CD4-positive, alpha-beta T cell treated with Interleukin-1 beta for 1 hour (primary cell): Measurements from ENCODE around the gene TSPAN13.

Experiments used
- DNase-seq, 2 donors: peaks; one replicate each; pipeline ENCODE4 v3.0.0-alpha.2; 2020 to 2022

The TSPAN13 gene

DNA sequence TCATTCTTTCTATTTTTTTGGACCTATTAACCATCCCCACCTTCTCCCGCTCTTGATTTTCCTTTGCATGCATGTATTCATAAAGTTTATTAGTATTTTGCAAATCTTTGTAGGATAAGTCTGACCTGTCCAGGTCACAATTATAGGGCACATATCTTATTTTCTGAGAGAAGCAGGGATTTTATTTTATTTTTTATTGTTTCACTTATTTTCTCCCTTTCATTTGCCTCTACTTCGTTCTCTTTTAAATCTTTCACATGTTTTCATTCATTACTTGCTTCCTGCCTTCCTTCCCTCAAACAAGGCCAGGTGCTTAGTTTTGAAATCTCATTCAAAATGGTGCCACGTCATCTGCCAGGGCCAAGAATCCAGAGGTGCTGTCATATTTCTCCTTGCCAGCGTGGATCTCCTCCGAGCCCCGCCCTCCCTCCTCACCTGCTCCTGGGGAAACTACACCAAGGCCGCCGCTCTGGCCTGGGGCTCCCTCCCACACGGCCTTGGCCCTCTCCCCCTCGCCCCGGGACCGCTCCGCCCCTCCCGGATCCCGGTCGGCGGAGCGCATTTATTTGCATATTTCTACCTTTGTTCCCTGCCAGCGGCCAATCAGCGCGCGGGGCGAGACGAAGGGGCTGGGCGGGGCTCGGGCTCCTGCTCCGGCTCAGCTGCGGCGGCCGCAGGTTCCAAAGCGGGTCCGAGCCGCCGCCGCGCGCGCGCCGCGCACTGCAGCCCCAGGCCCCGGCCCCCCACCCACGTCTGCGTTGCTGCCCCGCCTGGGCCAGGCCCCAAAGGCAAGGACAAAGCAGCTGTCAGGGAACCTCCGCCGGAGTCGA is at the start of gene TSPAN13:
Gene TSPAN13 (plus strand): TSS at position 654 of the 830 bp plus-strand sequence. CDS start 213 bp downstream, outside the sequence.
- DNase-seq, result peak; percentile 46 to 61

DNA sequence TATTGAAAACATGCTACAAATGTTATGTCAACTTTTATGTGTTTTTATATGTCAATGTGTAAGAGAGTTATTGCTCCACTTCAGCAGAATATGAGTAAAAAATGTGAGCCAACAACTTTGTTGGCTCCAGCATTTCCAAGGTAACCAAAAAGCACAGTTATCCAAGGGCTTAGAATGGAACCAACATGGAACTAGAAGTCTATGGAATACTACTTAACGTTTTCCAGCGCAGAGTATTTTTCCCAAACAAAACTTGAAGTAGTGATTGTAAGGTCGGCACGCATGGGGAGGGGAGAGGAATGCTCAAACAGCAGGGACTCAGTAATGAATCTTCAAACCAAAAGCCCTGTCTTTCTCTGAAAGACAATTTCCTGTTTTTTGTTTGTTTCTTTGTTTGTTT is 45.0 kb upstream of the TSPAN13 start:
- no peak for DNase-seq

DNA sequence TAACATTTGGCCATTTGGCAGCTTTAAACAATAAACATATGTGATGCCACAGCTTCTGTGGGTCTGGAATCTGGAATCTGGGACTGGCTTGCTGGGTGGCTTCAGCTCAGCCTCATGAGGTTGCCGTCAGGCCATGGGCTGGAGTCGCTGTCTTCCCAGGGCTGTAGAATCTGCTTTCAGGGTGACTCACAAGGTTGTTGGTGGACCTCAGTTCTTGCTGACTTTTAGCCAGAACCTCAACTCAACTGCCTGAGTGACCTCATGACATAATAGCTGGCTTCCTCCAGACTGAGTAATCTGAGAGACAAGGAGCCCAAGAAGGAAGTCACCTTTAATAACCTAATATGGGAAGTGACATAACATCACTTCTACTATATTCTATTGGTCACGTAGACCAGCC is 44.6 kb upstream of the TSPAN13 start:
- no peak for DNase-seq

DNA sequence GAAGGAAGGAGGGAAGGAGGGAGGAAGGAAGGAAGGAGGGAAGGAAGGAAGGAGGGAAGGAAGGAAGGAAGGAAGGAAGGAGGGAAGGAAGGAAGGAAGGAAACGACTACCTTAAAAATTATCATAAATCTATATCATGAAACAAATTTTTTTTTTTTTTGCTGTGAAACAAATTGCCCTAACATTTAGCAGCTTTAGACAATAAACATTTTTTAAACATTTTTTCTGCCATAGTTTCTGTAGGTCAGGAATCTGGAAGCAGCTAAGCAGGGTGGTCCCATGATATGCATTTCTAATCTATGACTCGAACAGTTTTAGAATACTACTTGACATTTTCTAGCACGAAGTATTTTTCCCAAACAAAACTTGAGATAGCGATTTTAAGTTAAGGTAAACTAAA is 42.9 kb upstream of the TSPAN13 start:
- DNase-seq, result no peak

DNA sequence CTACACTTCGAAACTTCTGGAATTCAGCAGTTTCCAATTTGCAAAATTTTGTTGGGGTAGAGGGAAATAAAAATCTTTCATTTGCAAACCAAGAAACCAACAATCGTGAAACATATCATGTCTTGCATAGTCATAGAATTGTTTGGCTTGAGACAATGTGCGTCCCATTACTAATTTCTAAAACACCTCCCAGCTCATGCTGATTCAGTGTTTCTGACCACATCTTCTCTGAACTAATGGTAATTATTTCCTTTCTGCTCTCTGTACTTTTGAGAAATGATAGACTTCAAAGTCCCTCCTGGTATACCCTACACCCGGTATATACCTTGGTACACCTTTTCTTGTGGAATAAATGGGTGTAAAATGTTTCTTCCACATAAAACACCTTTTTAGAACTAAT is 41.8 kb upstream of the TSPAN13 start:
- DNase-seq, result no peak

DNA sequence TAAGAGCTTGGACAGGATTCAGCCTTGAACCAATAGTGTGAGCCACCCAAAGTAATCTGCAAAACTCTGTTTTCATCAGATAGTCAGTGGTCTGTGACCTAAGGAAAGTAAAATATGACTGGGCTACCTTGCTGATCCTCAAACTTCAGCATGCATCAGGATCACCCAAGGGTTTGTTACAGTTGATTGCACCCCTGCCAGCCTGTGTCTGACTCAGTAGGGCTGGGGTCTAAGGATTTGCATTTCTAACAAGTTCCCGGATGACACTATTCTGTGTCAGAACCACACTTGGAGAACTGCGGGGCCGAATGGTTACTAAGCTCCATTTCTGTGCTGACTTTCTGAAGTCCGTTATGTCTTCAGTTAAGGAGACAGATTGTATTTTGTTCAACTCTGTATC is 40.6 kb upstream of the TSPAN13 start:
- no peak for DNase-seq

DNA sequence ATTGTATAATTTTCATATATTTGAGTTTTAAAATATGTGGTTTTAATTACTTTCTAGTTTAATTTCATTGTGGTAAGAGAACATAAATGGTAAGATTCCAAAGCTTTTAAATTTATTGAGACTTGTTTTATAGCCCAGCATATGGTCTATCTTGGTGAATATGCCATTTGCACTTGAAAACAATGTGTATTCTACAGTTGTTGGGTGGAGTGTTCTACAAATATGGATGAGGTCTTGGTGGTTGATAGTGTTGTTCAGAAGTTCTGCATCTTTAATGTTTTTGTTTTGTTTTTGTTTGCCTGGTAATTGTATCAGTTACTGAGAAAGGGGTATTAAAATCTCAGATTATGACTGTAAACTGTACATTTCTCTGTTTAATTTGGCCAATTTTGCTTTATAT is 37.6 kb upstream of the TSPAN13 start:
- DNase-seq, result no peak

DNA sequence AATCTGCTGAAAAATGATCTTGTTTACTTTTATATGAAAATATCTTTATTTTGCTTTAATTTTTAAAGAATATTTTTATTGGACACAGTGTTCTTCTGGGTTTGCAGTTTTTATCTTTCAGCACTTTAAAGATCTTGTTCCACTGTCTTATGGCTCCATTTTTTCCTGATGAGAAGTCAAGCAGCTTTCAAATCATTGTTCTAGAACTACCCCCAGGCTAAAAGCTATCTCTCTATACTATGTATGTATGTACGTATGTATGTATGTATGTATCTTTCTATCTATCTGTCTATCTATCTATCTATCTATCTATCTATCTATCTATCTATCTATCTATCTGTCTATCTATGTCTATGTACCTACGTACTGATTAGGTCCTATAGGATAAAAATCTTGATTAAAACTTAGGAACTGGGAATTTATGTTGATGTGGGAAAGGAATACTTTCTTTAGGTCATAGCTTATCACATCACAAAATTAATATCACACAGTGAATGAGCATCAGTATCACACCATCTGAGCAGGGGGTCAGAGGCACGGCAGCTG is 35.4 kb upstream of the TSPAN13 start:
- no peak for DNase-seq

DNA sequence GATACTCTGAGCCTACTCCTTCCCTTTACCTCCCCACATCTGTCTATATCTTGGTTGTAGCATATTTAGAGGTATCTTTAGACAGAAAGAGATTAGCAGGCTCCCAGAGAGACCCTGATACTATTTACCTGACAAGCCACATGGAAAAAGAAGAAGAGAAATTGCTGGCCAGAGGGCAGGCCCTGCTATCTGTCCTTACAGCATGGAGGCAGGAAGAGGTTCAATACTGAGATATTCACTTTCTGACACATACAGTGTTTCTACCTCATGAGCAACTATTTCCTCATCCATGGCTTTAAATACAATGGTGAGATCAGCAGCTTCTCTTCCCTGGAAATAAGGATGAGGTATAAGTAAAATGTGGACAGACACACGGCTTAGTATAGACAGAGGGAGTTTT is 33.9 kb upstream of the TSPAN13 start:
- DNase-seq, result no peak

DNA sequence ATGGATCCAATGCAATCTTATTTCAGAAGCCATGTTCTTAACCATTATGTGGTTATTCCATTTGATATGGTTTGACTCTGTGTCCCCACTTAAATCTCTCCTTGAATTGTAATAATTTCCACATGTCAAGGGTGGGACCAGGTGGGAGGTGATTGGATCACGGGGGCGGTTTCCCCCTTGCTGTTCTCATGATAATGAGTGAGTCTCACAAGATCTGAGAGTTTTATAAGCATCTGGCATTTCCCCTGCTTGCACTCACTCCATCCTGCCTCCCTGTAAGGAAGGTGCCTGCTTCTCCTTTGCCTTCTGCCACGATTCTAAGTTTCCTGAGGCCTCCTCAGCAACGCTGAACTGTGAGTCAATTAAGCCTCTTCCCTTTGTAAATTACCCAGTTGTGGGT is 32.0 kb upstream of the TSPAN13 start:
- no peak for DNase-seq

DNA sequence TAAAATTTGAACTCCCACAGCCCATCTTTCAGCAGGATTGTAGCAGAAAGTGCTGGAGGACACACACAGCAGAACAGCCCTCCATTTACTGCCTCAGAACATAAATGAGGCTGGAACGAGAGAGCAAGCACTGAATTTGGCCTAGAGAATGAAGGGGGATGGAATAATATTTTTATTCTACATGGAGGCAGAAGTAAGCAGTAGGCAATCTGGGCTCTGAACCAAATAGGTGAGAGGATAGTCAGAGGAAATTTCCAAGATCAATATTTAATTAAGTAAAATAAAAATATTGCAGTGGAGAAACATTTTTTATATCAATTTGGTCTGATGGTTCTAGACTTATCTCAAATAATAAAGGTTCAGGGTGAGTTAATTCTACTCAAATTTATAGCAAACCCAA is 29.2 kb upstream of the TSPAN13 start:
- DNase-seq, result no peak

DNA sequence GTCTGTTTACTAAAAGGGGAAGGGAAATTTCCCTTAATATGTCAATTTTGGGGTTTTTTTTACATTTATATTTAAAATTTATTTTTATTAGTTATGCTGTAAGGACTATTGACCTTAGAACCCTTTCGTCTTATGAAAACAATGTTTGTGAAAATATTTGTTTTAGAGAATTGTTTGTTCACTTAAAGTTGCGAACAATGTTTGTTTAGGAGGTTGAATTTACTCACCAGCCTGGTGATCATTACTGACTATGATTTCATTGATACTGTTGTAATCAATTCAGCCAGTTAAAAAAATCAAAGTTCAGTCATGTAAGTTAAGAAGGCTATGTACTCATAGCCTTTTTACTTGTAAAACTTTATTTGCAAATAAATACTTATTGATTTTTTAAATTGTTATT is 27.4 kb upstream of the TSPAN13 start:
- DNase-seq, result no peak

DNA sequence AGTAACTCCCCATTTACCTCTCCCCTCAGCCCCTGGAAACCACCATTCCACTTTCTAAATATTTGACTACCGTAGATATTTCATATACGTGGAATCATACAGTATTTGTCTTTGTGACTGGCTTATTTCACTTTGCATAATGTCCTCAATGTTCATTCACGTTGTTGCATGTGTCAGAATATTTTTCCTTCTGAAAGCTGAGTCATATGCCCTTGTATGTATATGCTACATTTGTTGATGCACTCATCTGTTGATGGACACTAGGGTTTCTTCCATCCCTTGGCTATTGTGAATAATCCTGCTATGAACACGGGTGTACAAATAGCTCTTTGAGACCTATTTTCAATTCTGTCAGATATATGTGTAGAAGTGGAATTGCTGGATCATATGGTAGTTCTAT is 25.8 kb upstream of the TSPAN13 start:
- no peak for DNase-seq

DNA sequence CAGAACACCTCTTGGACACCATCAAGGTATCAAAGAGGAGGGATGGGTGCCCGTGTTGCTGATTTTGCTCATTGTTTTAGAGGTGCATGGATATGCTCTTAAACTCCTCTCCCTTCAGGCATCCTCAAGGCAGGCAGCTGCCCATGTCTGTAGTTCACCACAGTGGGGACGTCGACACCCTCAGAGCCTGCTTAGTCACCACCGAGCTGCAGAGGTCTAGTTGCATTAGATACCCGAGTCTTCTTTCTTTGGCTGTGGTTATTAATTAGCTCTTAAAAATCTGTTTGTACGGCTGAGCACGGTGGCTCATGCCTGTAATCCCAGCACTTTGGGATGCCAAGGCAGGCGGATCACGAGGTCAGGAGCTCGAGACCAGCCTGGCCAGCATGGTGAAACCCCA is 24.7 kb upstream of the TSPAN13 start:
- DNase-seq, result no peak

DNA sequence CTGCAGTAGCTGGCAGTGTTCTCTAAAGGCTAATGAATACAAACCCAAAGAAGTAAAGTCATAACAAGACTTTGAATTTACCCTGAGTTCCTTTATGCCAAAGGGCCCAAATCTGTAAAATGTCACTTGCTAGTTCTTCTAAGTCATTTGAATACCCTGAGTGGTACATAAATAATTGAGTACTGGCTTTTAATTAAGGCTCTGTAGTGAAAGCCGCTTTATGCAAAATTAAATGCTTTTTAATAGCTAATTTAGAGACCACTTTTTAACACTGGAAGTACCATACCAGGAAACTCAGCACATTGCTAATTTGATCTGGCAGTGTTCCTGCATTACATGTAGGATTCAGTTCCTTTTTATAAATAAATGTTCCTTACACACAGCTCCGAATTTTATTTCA is 24.0 kb upstream of the TSPAN13 start:
- DNase-seq, result no peak

DNA sequence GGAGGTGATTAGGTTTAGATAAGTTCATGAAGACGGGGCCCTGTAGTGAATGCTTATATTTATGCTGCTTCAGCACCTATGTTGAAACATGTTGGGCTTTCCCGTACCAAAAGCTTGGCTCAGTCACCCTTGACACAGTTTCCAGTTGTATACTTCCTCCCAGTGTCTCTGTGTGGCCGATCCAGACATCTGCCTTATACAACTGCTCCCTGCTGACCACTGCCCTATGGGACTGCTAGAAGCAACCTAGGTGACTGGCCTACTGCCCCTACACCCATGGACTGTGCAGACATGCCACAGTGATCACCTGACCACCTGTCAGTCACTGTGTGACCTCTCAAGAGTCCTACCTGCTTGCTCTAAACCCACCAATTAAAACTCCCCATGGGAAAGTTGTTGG is 22.6 kb upstream of the TSPAN13 start:
- no peak for DNase-seq

DNA sequence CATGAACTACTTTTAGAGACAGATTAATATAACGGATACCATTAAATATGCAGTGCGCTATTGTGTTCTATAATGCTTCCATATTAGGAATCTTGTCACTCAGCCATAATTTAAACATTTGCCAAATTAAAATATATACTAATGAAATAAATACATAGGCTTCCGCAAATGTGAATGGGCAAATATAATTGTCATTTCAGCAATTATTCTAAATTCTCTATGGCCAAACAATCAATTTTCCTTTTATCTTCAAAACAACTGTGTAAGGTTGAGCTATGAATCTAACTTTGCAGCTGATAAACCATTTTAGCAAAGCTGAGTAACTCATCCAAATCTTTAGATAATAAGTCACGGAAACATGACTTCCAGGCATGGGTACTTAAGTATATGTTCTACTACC is 20.7 kb upstream of the TSPAN13 start:
- no peak for DNase-seq

DNA sequence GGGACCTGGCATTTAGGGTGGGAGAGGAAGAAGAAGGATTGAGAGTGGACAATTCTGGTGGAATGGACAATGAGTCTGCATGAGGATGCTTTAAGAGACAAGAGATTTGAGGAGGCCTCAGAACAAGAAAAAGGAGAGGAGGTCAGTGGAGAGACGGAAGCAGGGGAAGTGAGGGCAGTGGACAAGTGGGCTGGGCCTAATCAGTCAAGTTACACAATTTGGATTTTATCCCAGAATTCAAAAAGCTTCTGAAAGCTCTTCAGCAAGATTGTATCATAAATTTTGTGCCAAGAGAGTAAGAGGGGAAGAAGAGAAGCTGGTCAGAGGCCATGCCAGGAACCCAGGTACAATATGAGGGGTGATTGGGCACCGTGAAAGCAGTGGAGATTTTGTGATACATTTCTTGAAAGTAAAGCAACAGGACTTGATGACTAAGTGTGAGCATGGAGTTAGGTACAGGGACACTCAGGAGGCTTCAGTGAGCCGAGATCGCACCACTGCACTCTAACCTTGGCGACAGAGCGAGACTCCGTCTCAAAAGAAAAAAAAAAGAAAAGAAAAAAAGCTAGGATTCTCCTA is 19.3 kb upstream of the TSPAN13 start:
- DNase-seq, result no peak

DNA sequence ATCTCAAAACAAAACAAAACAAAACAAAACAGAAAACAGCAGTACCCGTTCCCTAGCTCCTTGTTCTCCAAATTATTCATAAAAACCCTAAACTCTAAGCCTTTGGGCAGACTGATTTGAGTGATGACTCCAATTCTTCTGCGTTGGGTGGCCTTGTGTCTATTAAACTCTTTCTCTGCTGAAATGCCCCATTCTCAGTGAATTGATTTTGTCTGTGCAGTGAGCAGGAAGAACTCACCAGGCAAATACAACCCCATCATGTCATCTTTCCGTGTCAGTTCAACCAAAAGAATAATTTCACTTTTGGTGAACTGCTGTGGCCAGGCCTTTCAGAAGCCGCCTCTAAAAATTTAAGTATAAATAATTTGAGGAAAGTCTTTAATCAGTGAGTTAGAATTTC is 18.5 kb upstream of the TSPAN13 start:
- no peak for DNase-seq

DNA sequence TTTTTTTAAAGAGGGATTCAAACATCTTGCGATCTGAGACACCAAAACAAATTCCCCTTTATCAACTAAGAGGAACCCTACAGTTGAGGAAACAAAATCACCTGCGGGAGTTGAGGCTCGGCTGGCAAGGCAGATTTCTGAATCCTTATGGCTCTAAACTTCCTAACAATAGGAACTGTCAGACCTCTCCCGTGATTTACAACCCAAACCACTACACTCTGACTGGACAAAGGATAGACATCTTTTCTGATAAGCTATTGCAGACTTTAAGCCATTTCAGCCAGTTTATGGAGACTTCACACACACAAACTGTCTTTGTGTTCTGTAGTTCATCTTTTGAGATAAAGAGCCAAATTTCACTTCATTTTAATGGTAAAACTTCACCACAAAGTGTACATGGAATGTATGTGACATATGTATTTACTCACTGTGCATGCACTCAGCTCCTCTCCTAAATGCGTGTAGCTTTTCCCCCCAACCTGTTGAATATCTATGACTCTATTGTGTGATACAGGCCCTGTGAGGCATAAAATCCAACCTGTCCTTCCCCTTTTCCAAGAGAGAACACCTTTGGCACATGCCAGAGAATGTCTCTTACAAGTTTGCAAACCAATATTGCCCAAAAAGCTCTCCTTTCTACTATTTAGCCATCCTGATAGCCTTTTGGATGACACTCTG is 15.4 kb upstream of the TSPAN13 start:
- DNase-seq, result no peak

DNA sequence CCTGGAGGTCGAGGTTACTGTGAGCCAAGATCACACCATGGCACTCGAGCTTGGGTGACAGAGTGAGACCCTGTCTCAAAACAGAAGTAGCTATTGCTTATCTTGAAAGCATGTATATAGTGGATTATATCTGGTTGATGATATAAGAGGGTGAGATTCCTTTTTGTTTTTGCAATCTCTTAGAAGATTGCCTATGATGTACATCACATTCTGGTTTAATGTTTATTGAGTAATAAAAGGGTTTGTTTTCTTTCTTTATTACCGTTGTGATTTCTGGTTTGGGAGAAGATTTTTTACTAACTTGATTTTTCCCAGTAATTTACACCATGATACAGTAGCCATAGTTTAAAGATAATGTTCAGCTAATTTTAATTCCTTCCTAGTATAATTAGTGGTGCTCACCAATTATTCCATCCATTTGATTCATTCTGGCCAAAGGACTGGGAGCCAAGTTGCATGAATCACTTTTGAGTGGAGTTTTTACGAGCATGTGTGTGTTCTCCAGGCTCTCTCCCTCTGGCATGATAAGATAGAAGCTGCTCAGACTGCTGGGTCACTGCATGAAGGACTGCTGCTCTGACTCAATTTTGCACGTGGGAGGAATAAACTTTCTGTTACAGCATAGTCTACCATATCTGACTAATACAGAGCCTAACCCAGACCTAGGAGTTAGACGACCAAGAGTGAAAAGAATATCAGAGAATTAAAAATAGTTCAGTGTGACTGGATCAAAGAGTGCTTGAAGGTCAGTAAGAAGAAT is 13.5 kb upstream of the TSPAN13 start:
- DNase-seq, result no peak

DNA sequence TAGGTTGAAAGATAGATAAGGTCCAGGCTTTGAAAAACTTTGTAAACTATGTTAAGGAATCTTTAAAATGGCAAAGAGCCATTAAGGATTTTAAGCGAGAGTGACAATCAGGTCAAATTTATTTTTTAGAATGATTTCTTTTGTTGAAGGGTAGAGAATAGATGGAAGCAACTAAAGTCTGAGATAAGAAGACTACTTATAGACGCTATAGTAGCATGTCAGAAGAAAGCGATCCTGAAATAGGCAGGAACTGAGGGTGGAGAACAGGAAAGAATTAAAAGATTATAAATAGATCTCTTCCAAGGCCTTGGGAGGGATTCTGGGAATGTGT is 13.0 kb upstream of the TSPAN13 start:
- no peak for DNase-seq

DNA sequence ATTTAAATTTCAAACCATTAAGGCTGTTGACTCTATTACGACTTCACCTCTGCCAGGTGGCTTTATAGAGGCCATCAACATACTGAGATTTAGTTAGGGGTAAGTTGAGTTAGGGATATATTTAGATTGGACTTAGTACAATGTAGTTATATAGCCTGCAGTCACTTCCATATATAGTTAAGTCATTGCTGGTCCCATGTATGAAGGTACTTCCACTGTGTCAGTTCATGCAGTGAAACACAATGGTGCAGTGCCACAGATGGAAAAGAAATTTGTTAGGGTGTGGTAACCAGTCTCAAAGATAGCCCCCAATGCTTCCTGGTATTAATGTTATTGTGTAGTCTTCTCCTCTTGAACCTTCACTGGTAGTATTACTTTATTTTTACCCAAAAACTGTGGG is 12.6 kb upstream of the TSPAN13 start:
- no peak for DNase-seq
